NB4 (cell line): ENCODE results near the gene PDCD1LG2.

Experiments used
- DNase-seq: peaks from one replicate; pipeline ENCODE4 v3.0.0; 2010; ENCODE audit warnings: low read depth
- H3K4me3 ChIP-seq: one replicate; pipeline ENCODE4 v1.5.1; 2011; ENCODE audit warnings: mild to moderate bottlenecking, low read depth, low read length, moderate library complexity
- MYC ChIP-seq: IDR thresholded peaks from 2 replicates; pipeline ENCODE4 v1.6.1; 2011; ENCODE audit warnings: low read depth, low read length
- POLR2A ChIP-seq: IDR thresholded peaks from 2 replicates; pipeline ENCODE4 v1.6.1; 2011; ENCODE audit warnings: mild to moderate bottlenecking; ENCODE audit not compliant: insufficient read length; ENCODE audit errors: extremely low read depth
- TF ChIP-seq, protein P1 (sequence below): IDR thresholded peaks from one replicate; pipeline ENCODE4 v1.5.1; 2012; ENCODE audit warnings: low read depth, low read length
- TF ChIP-seq, protein P2 (sequence below): IDR thresholded peaks from 2 replicates; pipeline ENCODE4 v1.6.1; 2011; ENCODE audit warnings: low read depth, low read length

PDCD1LG2 gene

DNA sequence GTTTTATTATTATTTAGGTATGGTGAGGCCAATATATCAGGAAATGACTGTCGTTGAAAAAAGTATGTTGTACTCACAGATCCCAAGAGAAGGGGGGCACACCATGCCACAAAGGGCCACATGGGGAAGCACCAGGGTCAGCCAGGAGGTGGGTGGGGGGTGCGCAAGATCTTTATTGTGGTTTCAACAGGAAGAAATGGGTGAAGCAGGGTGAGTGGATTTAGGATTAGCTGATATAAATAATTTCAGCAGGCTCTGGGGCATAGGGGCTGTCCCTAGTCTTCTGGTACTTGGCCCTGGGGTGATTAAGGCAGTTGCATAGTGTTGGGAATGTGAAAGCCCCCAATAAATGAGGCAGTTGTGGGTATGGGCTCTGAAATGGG lies 8.6 kb downstream of the PDCD1LG2 start:
- TF ChIP-seq MYC = no peak
- TF ChIP-seq, protein P1, sequence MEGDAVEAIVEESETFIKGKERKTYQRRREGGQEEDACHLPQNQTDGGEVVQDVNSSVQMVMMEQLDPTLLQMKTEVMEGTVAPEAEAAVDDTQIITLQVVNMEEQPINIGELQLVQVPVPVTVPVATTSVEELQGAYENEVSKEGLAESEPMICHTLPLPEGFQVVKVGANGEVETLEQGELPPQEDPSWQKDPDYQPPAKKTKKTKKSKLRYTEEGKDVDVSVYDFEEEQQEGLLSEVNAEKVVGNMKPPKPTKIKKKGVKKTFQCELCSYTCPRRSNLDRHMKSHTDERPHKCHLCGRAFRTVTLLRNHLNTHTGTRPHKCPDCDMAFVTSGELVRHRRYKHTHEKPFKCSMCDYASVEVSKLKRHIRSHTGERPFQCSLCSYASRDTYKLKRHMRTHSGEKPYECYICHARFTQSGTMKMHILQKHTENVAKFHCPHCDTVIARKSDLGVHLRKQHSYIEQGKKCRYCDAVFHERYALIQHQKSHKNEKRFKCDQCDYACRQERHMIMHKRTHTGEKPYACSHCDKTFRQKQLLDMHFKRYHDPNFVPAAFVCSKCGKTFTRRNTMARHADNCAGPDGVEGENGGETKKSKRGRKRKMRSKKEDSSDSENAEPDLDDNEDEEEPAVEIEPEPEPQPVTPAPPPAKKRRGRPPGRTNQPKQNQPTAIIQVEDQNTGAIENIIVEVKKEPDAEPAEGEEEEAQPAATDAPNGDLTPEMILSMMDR = no peak
- TF ChIP-seq, protein P2, sequence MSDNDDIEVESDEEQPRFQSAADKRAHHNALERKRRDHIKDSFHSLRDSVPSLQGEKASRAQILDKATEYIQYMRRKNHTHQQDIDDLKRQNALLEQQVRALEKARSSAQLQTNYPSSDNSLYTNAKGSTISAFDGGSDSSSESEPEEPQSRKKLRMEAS = no peak
- no peak for TF ChIP-seq POLR2A
- no peak for DNase-seq
- no peak overlapping the region for H3K4me3 ChIP-seq

DNA sequence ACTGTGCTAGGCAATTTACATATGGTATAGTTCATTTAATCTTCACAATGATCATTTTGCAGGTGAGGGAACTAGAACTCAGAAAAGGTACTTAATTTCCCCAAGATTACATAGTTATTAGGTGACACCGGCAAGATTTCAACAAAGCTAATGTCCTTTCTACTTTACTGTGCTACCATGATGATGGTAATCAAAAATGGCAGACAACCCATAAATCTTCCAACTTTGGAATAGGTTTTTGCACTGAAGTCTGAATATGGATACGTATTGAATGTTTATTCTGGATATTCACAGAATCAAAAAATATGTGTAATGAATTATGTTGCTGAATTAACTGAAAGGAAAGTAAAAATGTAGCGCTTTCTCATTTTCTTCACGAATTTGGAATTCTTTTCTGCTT lies 13.8 kb downstream of the PDCD1LG2 start:
- TF ChIP-seq, protein P2 = no peak
- TF ChIP-seq MYC = no peak
- no peak for TF ChIP-seq POLR2A
- TF ChIP-seq, protein P1 = no peak
- no peak for DNase-seq

DNA sequence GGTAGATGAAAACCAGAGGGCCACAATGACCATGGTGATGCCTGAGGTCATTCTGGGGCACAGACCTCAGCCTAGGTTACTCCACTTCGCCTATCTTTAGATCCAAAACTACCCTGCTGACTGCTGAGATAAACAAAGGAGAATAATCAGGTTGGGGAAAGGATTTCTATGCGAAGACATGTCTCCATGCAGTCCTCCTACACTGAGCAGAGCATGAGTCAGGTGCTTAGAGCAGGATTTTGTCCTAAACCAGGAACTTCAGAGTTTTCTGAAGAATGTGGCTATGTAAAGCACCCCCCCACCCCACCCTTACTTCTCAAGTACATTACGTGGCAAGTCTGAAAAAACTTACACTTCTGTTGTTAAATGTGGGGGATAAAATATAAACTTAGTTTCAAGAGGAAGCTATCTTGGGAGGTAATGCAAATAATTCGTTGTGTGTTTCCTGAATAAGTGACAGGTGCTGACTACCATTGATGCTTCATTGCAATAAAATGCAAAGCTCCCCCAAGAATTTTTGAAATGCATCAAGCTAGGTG lies 19.4 kb downstream of the PDCD1LG2 start:
- no peak overlapping the region for H3K4me3 ChIP-seq
- TF ChIP-seq, protein P2 = no peak
- TF ChIP-seq POLR2A = no peak
- TF ChIP-seq, protein P1 = no peak
- no peak for TF ChIP-seq MYC
- no peak for DNase-seq

More for the DNA sequence above, 13.8 kb downstream of the PDCD1LG2 start:
- no peak overlapping the region for H3K4me3 ChIP-seq

DNA sequence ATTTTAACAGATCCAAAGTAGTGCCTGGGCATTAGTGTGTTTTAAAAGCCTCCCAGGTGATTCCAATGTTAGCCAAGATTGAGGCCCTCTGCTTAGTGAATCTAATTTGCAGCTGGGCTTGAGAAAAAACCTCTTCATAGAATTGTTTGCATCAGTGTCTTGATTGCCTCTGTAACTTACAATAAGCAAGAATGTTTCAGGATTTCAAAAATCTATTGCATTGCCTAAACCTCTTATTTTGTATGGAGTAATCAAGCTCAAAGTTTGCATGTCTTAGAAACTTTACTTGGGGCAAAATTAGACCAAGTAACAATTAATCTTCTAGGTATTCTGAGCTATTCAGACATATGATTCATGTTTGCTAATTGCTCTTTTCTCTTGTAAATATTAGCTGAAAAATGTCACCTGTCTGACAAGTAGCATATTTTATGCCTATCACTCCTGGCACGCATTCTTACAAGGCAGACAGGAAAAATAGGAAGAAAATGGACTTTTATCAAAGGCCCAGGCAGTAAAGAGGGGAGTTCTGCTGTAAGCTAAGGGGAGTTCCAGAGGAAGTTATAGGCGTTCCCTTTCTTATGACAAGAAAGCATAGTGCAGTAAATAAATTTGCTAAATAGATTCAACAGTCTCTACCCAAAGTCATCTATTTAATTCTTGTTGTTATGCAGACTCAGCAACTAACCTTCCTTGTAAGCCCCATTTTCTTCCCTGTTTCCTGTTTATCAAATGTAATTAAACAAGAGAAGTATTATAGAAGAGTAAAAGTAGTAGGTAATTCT lies 21.0 kb downstream of the PDCD1LG2 start:
- TF ChIP-seq, protein P2 = no peak
- TF ChIP-seq MYC = no peak
- TF ChIP-seq POLR2A = no peak
- TF ChIP-seq, protein P1 = no peak
- DNase-seq = no peak
- H3K4me3 ChIP-seq = no peak overlapping the region

DNA sequence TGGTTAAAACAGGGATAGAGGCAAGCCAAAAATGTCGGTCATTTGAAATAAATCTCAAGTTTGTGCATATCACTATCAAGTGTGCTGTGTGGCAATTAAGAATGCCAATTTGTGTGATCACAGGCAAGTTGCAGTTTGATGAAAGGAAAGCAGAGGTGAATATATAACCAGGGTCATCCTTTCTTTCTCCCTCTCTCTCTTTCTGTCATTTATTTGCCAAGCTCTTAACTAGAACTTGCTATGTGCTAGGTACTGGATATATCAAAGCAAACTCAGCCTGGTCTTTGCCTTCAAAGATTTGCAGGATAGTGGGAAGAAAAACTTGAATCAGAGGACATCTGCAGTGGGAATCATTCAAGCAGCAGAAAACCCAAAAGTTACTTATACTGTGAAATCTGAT lies 22.0 kb downstream of the PDCD1LG2 start:
- no peak for DNase-seq
- H3K4me3 ChIP-seq = no peak overlapping the region
- TF ChIP-seq, protein P1 = no peak
- TF ChIP-seq, protein P2 = no peak
- TF ChIP-seq POLR2A (no peak), MYC (no peak)
